ENCODE measurements around the gene MBD3.
A peak's percentile ranks its signal among the peaks of the same experiment; 100 is the strongest.

The MBD3 gene

DNA sequence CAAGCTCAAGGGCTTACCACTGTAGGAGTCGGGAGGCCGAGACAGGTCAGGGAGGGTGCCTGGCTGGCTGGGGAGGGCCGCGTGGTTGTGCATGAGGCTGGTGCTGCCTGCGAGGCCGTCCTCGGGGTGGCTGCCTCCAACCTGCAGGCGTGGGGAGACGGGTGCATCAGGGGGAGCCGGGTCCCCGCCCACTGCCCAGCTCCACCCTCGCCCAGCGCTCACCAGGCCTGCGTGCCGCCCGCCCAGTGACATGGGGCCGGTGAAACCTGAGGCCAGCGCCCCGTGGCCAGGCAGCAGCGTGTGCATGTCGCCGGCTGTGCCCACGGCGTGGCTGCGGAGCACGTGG is 26.4 kb upstream of the MBD3 start:
- peaks cover 94% of the 10 kb centered on the region for H3K36me3 ChIP-seq (ENCODE audit: insufficient read depth, insufficient read length, low read length)
- no peaks in the 10 kb centered on the region for H3K27me3 ChIP-seq (ENCODE audit: insufficient read depth, insufficient read length)
- no peak for DNase-seq (ENCODE audit: low read depth, low spot score)
- TF ChIP-seq ZNF274 (IDR thresholded peaks at IDR 0.05; ENCODE audit: low read depth, low read length) (no peak), YY1 (IDR thresholded peaks at IDR 0.05; ENCODE audit: insufficient read depth, insufficient read length) (no peak), SUZ12 (IDR thresholded peaks at IDR 0.05; ENCODE audit: extremely low read depth, insufficient read depth, insufficient read length) (no peak)
- H3K4me3 ChIP-seq (ENCODE audit: insufficient read length, low read depth) = no peak overlapping the region
- H3K9ac ChIP-seq (ENCODE audit: insufficient read length, low read depth) = peak overlapping the region; percentile 32
- peaks cover 43% of the 10 kb centered on the region for H3K4me1 ChIP-seq (ENCODE audit: insufficient read depth, insufficient read length)
- peaks cover 18% of the 10 kb centered on the region; the same call in 1 of the 2 replicates for H3K9me3 ChIP-seq (ENCODE audit: insufficient read depth, low read length)

DNA sequence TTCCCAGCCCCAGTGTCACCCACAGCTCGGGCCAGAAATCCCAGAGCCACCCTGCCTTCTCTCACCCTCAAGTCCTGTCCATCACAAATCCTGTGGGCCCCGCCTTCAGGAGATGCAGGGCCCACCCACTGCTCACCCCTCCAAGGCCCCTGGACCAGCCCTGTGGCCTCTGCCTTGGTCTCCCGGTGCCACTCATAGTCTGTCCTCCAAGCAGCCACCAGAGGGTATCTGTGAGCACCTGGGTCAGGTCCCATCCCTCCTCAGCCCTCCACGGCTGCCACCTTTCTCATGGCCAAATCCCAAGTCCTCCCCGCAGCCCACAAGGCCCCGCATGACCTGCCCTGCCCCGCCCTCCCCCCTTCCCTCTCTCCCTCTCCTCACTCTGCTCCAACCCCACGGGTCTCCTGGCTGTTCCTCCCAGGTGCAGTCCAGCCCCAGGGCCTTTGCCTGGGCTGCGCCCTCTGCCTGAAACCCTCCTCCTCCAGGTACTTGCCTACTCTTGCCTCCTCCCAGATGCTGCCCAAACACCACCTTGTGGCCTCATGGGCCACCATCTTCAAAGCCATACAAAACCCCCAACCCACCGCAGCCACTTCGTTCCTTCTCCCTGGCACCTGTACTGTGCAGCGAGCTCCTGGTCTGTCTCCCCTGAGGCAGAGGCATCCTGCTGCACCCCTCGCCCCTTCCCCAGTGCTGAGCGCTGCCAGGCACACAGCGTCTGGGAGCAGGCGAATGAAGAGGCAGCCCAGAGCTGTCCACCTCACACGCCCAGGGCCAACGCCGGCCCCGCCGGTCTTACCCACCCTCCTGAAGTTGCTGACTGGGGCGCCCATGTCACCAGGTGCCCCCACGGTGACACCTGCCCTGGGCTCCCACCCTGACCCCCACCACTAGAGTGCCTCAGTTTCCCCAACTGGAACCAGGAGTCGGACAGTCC is 25.8 kb upstream of the MBD3 start:
- no peak for TF ChIP-seq YY1 (IDR thresholded peaks at IDR 0.05; ENCODE audit: insufficient read depth, insufficient read length)
- TF ChIP-seq ZNF274 (IDR thresholded peaks at IDR 0.05; ENCODE audit: low read depth, low read length) = no peak
- Histone ChIP-seq H3K9me3 (ENCODE audit: insufficient read depth, low read length) (peaks cover 18% of the 10 kb centered on the region; the same call in 1 of the 2 replicates), H3K9ac (ENCODE audit: insufficient read length, low read depth) (peak overlapping the region; percentile 32), H3K36me3 (ENCODE audit: insufficient read depth, insufficient read length, low read length) (peaks cover 94% of the 10 kb centered on the region), H3K4me1 (ENCODE audit: insufficient read depth, insufficient read length) (peaks cover 46% of the 10 kb centered on the region), H3K27me3 (ENCODE audit: insufficient read depth, insufficient read length) (no peaks in the 10 kb centered on the region), H3K4me3 (ENCODE audit: insufficient read length, low read depth) (no peak overlapping the region)
- peak; percentile 40 for DNase-seq (ENCODE audit: low read depth, low spot score)

DNA sequence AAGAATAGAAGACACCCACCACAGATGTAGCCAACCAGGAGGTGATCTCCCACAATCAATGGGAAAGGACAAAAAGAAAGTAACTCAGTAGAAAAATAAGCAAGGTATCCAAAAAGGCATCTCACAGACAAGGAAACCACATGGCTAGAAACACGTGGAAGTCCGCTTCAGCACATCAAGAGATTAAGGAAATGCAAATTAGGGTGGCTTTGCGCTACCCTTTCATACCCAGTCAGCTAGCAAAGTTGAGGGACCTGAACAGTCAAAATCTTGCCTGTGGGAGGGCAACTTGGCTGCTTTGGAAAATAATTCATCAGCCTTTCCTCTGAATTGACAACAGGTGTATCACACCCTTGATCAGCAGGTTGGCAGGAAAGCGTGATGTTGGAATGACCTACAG is 24.2 kb upstream of the MBD3 start:
- H3K27me3 ChIP-seq (ENCODE audit: insufficient read depth, insufficient read length) = no peaks in the 10 kb centered on the region
- peaks cover 97% of the 10 kb centered on the region for H3K36me3 ChIP-seq (ENCODE audit: insufficient read depth, insufficient read length, low read length)
- no peak for TF ChIP-seq YY1 (IDR thresholded peaks at IDR 0.05; ENCODE audit: insufficient read depth, insufficient read length)
- TF ChIP-seq SUZ12 (IDR thresholded peaks at IDR 0.05; ENCODE audit: extremely low read depth, insufficient read depth, insufficient read length) = no peak
- TF ChIP-seq ZNF274 (IDR thresholded peaks at IDR 0.05; ENCODE audit: low read depth, low read length) = no peak
- DNase-seq (ENCODE audit: low read depth, low spot score) = no peak
- H3K4me1 ChIP-seq (ENCODE audit: insufficient read depth, insufficient read length) = peaks cover 51% of the 10 kb centered on the region
- no peak overlapping the region for H3K4me3 ChIP-seq (ENCODE audit: insufficient read length, low read depth)
- peaks cover 18% of the 10 kb centered on the region; the same call in 1 of the 2 replicates for H3K9me3 ChIP-seq (ENCODE audit: insufficient read depth, low read length)
- H3K9ac ChIP-seq (ENCODE audit: insufficient read length, low read depth) = no peak overlapping the region

GRCh38 chr19:1616396-1616795 is 23.7 kb upstream of the MBD3 start:
- TF ChIP-seq SUZ12 (IDR thresholded peaks at IDR 0.05; ENCODE audit: extremely low read depth, insufficient read depth, insufficient read length) (no peak), YY1 (IDR thresholded peaks at IDR 0.05; ENCODE audit: insufficient read depth, insufficient read length) (no peak), ZNF274 (IDR thresholded peaks at IDR 0.05; ENCODE audit: low read depth, low read length) (no peak)
- Histone ChIP-seq H3K4me1 (ENCODE audit: insufficient read depth, insufficient read length) (peaks cover 49% of the 10 kb centered on the region), H3K9ac (ENCODE audit: insufficient read length, low read depth) (no peak overlapping the region), H3K9me3 (ENCODE audit: insufficient read depth, low read length) (peaks cover 18% of the 10 kb centered on the region; the same call in 1 of the 2 replicates), H3K27me3 (ENCODE audit: insufficient read depth, insufficient read length) (no peaks in the 10 kb centered on the region), H3K36me3 (ENCODE audit: insufficient read depth, insufficient read length, low read length) (peaks cover 97% of the 10 kb centered on the region), H3K4me3 (ENCODE audit: insufficient read length, low read depth) (no peak overlapping the region)
- no peak for DNase-seq (ENCODE audit: low read depth, low spot score)

DNA sequence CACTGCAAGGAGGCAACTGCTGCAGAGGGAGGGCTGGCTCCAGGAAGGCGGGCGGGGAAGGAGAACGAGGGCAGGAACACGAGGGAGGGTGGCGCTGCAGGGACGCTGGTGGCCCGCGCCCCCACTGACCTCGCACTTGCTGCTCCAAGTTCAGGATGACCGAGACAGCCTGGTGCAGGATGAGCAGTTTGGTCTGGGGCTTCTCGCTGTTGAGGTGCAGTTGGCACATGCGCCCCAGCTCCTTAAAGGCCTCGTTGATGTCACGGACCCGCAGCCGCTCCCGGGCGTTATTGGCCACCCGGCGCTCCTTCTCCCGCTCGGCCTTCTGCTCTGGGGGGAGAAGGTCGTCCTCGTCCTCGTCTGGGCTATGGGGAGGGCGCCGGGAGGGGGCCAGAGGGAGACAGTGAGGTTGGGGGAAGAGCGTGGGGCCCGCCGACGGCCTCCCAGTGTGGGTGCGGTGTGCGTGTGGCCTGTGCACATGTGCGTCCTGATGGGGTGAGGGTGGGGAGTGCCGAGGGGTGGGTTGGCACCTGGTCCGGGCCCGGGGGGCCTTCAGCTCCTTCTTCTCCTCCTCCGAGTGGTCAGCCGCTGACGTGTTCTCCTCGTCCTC is 22.6 kb upstream of the MBD3 start:
- Histone ChIP-seq H3K9ac (ENCODE audit: insufficient read length, low read depth) (no peak overlapping the region), H3K27me3 (ENCODE audit: insufficient read depth, insufficient read length) (no peaks in the 10 kb centered on the region), H3K4me3 (ENCODE audit: insufficient read length, low read depth) (no peak overlapping the region), H3K36me3 (ENCODE audit: insufficient read depth, insufficient read length, low read length) (peaks cover 96% of the 10 kb centered on the region), H3K9me3 (ENCODE audit: insufficient read depth, low read length) (peaks cover 18% of the 10 kb centered on the region; the same call in 1 of the 2 replicates), H3K4me1 (ENCODE audit: insufficient read depth, insufficient read length) (peaks cover 42% of the 10 kb centered on the region)
- no peak for DNase-seq (ENCODE audit: low read depth, low spot score)
- no peak for TF ChIP-seq YY1 (IDR thresholded peaks at IDR 0.05; ENCODE audit: insufficient read depth, insufficient read length)

GRCh38 chr19:1613808-1614570 is 21.3 kb upstream of the MBD3 start:
- H3K9me3 ChIP-seq (ENCODE audit: insufficient read depth, low read length) = peaks cover 18% of the 10 kb centered on the region; the same call in 1 of the 2 replicates
- TF ChIP-seq YY1 (IDR thresholded peaks at IDR 0.05; ENCODE audit: insufficient read depth, insufficient read length) = no peak
- TF ChIP-seq SUZ12 (IDR thresholded peaks at IDR 0.05; ENCODE audit: extremely low read depth, insufficient read depth, insufficient read length) = no peak
- TF ChIP-seq ZNF274 (IDR thresholded peaks at IDR 0.05; ENCODE audit: low read depth, low read length) = no peak
- H3K9ac ChIP-seq (ENCODE audit: insufficient read length, low read depth) = peak overlapping the region; percentile 42
- no peaks in the 10 kb centered on the region for H3K27me3 ChIP-seq (ENCODE audit: insufficient read depth, insufficient read length)
- H3K4me3 ChIP-seq (ENCODE audit: insufficient read length, low read depth) = no peak overlapping the region
- peaks cover 41% of the 10 kb centered on the region for H3K4me1 ChIP-seq (ENCODE audit: insufficient read depth, insufficient read length)
- DNase-seq (ENCODE audit: low read depth, low spot score) = no peak
- peaks cover 95% of the 10 kb centered on the region for H3K36me3 ChIP-seq (ENCODE audit: insufficient read depth, insufficient read length, low read length)

GRCh38 chr19:1613146-1613545 is 20.5 kb upstream of the MBD3 start:
- peaks cover 37% of the 10 kb centered on the region for H3K4me1 ChIP-seq (ENCODE audit: insufficient read depth, insufficient read length)
- H3K9ac ChIP-seq (ENCODE audit: insufficient read length, low read depth) = no peak overlapping the region
- H3K27me3 ChIP-seq (ENCODE audit: insufficient read depth, insufficient read length) = no peaks in the 10 kb centered on the region
- no peak for TF ChIP-seq ZNF274 (IDR thresholded peaks at IDR 0.05; ENCODE audit: low read depth, low read length)
- TF ChIP-seq YY1 (IDR thresholded peaks at IDR 0.05; ENCODE audit: insufficient read depth, insufficient read length) = no peak
- TF ChIP-seq SUZ12 (IDR thresholded peaks at IDR 0.05; ENCODE audit: extremely low read depth, insufficient read depth, insufficient read length) = no peak
- peaks cover 90% of the 10 kb centered on the region for H3K36me3 ChIP-seq (ENCODE audit: insufficient read depth, insufficient read length, low read length)
- H3K9me3 ChIP-seq (ENCODE audit: insufficient read depth, low read length) = peaks cover 18% of the 10 kb centered on the region; the same call in 1 of the 2 replicates
- no peak overlapping the region for H3K4me3 ChIP-seq (ENCODE audit: insufficient read length, low read depth)
- DNase-seq (ENCODE audit: low read depth, low spot score) = no peak
